Panc1 (cell line): ENCODE measurements around the gene SIRT5. TPM values are rescaled to one million over a fixed set of nuclear protein-coding genes. Genes with fewer than 3 reads are reported as not detected.

Experiments used
- ATAC-seq: fragments of 200-7000 bp; cut with Tn5 transposase; 2 replicates; pipeline ENCODE4 v1.9.1; 2020; ENCODE audit warnings: mild to moderate bottlenecking, moderate library complexity
- BruUV-seq: library from RNA; stranded (reverse); fragments of 400-500 nt; replicated peaks from 2 replicates; lab custom pipeline; 2021; lab: Mats Ljungman, UMichigan
- CTCF ChIA-PET: fragments of 300-600 bp; sonication (Branson Sonifier 250); formaldehyde crosslinking; loops from one replicate; lab custom pipeline; 2022; ENCODE audit warnings: antibody characterized with exemption; lab: Charles Lee
- POLR2A ChIA-PET: fragments of 300-600 bp; sonication (Branson Sonifier 250); formaldehyde crosslinking; loops from one replicate; lab custom pipeline; 2022; ENCODE audit warnings: antibody characterized with exemption; lab: Charles Lee
- DNase-seq: peaks from one replicate; pipeline ENCODE4 v3.0.0-alpha.2; 2010; ENCODE audit warnings: low read depth, low spot score
- H3K27ac ChIP-seq: 2 replicates; pipeline ENCODE4 v1.5.1; 2011; ENCODE audit warnings: mild to moderate bottlenecking, low read length, inconsistent platforms
- H3K27me3 ChIP-seq: fragments of 200-500 bp; sonication (Bioruptor generic); 2 replicates; pipeline ENCODE4 v1.6.0; 2014; ENCODE audit warnings: low read length, inconsistent platforms; ENCODE audit not compliant: control insufficient read depth, insufficient read depth
- H3K36me3 ChIP-seq: fragments of 200-500 bp; sonication (Bioruptor generic); 2 replicates; pipeline ENCODE4 v1.5.1; 2014; ENCODE audit warnings: inconsistent platforms, mild to moderate bottlenecking, low read length, moderate library complexity; ENCODE audit not compliant: control insufficient read depth, insufficient read depth
- H3K4me1 ChIP-seq: 2 replicates; pipeline ENCODE4 v1.5.1; 2011; ENCODE audit warnings: inconsistent platforms, mild to moderate bottlenecking, low read length, moderate library complexity; ENCODE audit not compliant: control insufficient read depth, insufficient read depth
- H3K4me3 ChIP-seq, 2 experiments: 2 replicates each; pipeline ENCODE4 v1.5.1; 2011 to 2012; ENCODE audit warnings: low read depth in 2 of 2, low read length in 2 of 2, mild to moderate bottlenecking in 2 of 2, inconsistent platforms in 1 of 2, moderate library complexity in 1 of 2
- H3K9me3 ChIP-seq: fragments of 200-500 bp; sonication (Bioruptor generic); 2 replicates; pipeline ENCODE4 v1.5.1; 2014; ENCODE audit warnings: low read depth, mild to moderate bottlenecking, inconsistent platforms, low read length, moderate library complexity; ENCODE audit not compliant: control insufficient read depth, insufficient read depth
- POLR2AphosphoS5 ChIP-seq: IDR thresholded peaks from 2 replicates; pipeline ENCODE4 v1.6.1; 2012; ENCODE audit warnings: mild to moderate bottlenecking, low read depth, low read length, moderate library complexity
- SIN3A ChIP-seq: IDR thresholded peaks from 2 replicates; pipeline ENCODE4 v1.6.1; 2012; ENCODE audit warnings: low read depth, mild to moderate bottlenecking, low read length, moderate library complexity, borderline replicate concordance; ENCODE audit not compliant: insufficient read depth
- TCF7L2 ChIP-seq: IDR thresholded peaks from 2 replicates; pipeline ENCODE4 v1.6.1; 2011; ENCODE audit warnings: mild to moderate bottlenecking, low read depth, low read length, inconsistent platforms
- in situ Hi-C: cut with HindIII; loops from 2 replicates; pipeline ENCODE4 v1.10.0; 2016; ENCODE audit warnings: low sequenced_read_pairs, low pct_unique_long_range_greater_than_20kb
- intact Hi-C: fragments of 100-400 bp; cut with micrococcal nuclease; formaldehyde crosslinking; loops from one replicate; pipeline ENCODE4 v1.10.0; 2022; ENCODE audit not compliant: unreplicated experiment
- total RNA-seq: library from RNA; stranded (reverse); gene quantifications from one replicate; pipeline ENCODE4 v1.2.1, GENCODE V29; 2021; ENCODE audit not compliant: unreplicated experiment
- TF ChIP-seq, protein P1 (sequence below), 2 experiments: IDR thresholded peaks; 2 replicates each; pipeline ENCODE4 v1.6.1; 2011 to 2012; ENCODE audit warnings: low read depth in 2 of 2, control low read depth in 1 of 2, low read length in 1 of 2, mild to moderate bottlenecking in 1 of 2, moderate library complexity in 1 of 2; ENCODE audit not compliant: insufficient read depth in 1 of 2
- TF ChIP-seq, protein P2 (sequence below): fragments of 450-650 bp; IDR thresholded peaks from 2 replicates; pipeline ENCODE4 v1.5.1; 2017; ENCODE audit warnings: mild to moderate bottlenecking

The SIRT5 gene
- total RNA-seq, 1 experiment from 2014 or later, result 11.0 TPM

DNA sequence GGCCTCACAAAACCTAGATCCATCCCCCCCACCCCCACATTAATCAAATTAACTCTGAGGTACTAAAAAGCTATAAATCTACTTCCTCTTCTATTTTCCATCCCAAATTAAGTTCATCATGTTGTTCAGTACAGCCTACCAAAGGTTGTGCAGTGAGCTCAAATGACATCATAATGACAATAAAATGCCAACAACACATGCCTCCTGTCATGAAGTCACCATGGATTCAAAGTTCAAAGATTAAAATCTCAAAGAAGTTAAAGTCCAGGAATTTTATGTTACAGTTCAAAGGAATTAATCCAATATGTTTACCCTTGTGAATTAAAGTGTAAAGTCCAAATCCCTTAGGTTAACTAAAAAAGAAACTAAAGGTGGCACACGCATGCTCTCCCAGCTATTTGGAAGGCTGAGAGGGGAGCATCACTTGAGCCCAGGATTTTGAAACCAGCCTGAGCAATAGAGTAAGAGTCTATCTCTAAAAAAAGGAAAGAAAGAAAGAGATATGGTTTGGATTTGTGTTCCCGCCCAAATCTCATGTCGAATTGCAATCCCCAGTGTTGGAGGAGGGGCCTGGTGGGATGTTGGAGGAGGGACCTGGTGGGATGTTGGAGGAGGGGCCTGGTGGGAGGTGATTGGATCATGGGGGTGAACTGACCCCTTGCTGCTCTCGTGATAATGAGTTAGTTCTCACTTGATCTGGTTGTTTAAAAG is 25.7 kb upstream of the SIRT5 start:
- ATAC-seq (no peak), DNase-seq (no peak)
- Histone ChIP-seq H3K27ac (no peak overlapping the region), H3K36me3 (no peaks in the 10 kb centered on the region), H3K4me1 (no peaks in the 10 kb centered on the region), H3K9me3 (no peaks in the 10 kb centered on the region), H3K27me3 (no peaks in the 10 kb centered on the region), H3K4me3 (no peak overlapping the region)
- CTCF ChIA-PET, result no interaction called here
- in situ Hi-C loops (no loop called here), intact Hi-C loops (no loop called here)
- no TSS peak for BruUV-seq
- POLR2A ChIA-PET, result no interaction called here
- TF ChIP-seq SIN3A (no peak), POLR2AphosphoS5 (no peak)
- TF ChIP-seq, protein P1, sequence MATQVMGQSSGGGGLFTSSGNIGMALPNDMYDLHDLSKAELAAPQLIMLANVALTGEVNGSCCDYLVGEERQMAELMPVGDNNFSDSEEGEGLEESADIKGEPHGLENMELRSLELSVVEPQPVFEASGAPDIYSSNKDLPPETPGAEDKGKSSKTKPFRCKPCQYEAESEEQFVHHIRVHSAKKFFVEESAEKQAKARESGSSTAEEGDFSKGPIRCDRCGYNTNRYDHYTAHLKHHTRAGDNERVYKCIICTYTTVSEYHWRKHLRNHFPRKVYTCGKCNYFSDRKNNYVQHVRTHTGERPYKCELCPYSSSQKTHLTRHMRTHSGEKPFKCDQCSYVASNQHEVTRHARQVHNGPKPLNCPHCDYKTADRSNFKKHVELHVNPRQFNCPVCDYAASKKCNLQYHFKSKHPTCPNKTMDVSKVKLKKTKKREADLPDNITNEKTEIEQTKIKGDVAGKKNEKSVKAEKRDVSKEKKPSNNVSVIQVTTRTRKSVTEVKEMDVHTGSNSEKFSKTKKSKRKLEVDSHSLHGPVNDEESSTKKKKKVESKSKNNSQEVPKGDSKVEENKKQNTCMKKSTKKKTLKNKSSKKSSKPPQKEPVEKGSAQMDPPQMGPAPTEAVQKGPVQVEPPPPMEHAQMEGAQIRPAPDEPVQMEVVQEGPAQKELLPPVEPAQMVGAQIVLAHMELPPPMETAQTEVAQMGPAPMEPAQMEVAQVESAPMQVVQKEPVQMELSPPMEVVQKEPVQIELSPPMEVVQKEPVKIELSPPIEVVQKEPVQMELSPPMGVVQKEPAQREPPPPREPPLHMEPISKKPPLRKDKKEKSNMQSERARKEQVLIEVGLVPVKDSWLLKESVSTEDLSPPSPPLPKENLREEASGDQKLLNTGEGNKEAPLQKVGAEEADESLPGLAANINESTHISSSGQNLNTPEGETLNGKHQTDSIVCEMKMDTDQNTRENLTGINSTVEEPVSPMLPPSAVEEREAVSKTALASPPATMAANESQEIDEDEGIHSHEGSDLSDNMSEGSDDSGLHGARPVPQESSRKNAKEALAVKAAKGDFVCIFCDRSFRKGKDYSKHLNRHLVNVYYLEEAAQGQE (IDR thresholded peaks at IDR 0.05; ENCODE audit: insufficient read depth in 1 of 2, low read depth in 2 of 2, low read length in 1 of 2), result no peak

DNA sequence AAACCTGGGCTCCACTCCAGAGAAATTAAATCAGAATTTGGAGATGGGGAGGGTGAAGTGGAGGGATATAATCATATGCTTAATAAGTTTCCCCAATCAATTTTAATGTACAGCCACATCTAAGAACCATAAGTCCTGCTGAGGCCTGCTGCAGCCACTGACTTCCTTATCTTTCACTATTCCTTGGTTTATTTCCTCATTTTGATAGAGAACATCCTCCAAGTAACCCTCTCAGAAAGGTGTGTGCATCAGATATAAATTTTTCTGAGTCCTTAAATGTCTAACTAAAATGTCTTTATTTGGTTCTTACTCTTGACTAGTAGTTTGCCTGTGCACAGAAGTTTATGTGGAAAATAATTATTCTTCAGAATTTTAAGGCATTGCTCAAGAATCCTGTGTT is 23.7 kb upstream of the SIRT5 start:
- Histone ChIP-seq H3K27ac (no peak overlapping the region), H3K27me3 (no peaks in the 10 kb centered on the region), H3K36me3 (no peaks in the 10 kb centered on the region), H3K4me3 (no peak overlapping the region), H3K4me1 (no peaks in the 10 kb centered on the region), H3K9me3 (no peaks in the 10 kb centered on the region)
- TF ChIP-seq SIN3A (no peak), POLR2AphosphoS5 (no peak), TCF7L2 (no peak)
- TF ChIP-seq, protein P1 (IDR thresholded peaks at IDR 0.05; ENCODE audit: insufficient read depth in 1 of 2, low read depth in 2 of 2, low read length in 1 of 2), result no peak
- TF ChIP-seq, protein P2, sequence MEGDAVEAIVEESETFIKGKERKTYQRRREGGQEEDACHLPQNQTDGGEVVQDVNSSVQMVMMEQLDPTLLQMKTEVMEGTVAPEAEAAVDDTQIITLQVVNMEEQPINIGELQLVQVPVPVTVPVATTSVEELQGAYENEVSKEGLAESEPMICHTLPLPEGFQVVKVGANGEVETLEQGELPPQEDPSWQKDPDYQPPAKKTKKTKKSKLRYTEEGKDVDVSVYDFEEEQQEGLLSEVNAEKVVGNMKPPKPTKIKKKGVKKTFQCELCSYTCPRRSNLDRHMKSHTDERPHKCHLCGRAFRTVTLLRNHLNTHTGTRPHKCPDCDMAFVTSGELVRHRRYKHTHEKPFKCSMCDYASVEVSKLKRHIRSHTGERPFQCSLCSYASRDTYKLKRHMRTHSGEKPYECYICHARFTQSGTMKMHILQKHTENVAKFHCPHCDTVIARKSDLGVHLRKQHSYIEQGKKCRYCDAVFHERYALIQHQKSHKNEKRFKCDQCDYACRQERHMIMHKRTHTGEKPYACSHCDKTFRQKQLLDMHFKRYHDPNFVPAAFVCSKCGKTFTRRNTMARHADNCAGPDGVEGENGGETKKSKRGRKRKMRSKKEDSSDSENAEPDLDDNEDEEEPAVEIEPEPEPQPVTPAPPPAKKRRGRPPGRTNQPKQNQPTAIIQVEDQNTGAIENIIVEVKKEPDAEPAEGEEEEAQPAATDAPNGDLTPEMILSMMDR, result no peak
- POLR2A ChIA-PET, result no interaction called here
- intact Hi-C loops, result no loop called here
- DNase-seq, result no peak
- no peak for ATAC-seq
- BruUV-seq, result no TSS peak
- CTCF ChIA-PET, result no interaction called here
- in situ Hi-C loops, result no loop called here
